ENCODE results near the gene MLIP.
"Not testable (repeated sequence)": the region's sequence is repeated elsewhere in the genome, so short reads cannot be mapped to it uniquely, and the experiment has no call there.

Gene MLIP

GRCh38 chr6:54111341-54112045, at the start of gene MLIP:
Gene MLIP (plus strand): TSS chr6:54111443. CDS start chr6:54111480, 37 bp downstream.
- DNase-seq (ENCODE audit: low read depth) = no peak

DNA sequence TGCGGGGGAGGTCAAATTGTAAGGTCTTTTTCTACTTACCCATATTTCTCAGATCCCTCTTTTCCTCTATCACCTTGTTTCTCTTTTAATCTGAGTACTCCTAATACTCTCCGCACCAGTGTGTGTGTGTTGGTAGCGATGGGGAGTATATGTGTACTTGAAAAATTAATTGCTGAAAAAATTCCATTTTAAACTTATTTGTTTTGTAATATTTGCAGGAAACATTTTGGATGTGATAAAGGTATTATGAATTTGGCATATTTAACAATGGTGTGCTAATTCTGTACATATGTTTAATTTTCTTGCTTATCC, 48.1 kb upstream of the MLIP start:
- no peak for DNase-seq (ENCODE audit: low read depth)

DNA sequence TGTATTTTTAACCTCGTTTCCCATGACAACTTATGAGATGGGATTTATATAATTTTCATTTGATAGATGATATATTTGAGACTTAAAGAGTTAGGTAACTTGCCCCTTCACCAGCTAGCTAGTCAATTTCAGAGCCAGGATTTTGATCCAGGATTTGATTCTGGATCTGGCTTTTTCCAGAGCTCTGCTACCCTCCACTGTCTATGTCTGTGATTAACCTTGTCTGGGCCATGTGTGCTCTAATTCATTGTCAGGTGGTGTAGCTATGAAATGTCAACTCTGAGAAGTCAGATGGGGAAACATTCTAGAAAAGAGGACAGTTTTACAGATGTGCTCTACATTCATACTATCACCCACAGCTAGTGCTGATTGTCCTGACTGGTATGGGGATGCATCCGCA, 42.5 kb upstream of the MLIP start:
- DNase-seq (ENCODE audit: low read depth) = no peak

DNA sequence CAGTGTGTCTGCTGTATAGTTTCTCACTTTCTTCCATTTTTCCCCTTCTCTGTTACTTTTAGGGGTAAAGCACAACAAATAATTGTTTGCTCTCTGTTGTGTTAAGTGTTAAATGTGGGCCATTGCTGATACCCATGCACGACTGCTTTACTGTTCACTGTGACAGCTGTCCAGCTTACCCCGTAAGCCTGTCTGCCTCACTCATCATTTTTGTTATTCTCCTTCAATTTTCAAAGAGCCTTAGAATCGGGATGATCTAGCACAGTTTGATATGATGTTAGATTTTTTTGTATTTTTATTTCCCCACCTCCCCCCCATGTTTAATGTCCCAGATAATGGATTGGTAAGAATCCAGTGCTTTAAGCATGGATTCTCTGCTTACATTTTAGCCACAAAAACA, 41.2 kb upstream of the MLIP start:
- no peak for DNase-seq (ENCODE audit: low read depth)

- no peak for DNase-seq (ENCODE audit: low read depth)
These were observed 39.4 kb upstream of the MLIP start for GRCh38 chr6:54071821-54072340.

GRCh38 chr6:54072635-54073313, 38.5 kb upstream of the MLIP start:
- no peak for DNase-seq (ENCODE audit: low read depth)

- DNase-seq (ENCODE audit: low read depth) = no peak
These were observed 37.8 kb upstream of the MLIP start for GRCh38 chr6:54073487-54073886.

- DNase-seq (ENCODE audit: low read depth) = no peak
These were observed 37.1 kb upstream of the MLIP start for GRCh38 chr6:54074109-54074508.

- no peak for DNase-seq (ENCODE audit: low read depth)
These were observed 36.6 kb upstream of the MLIP start for GRCh38 chr6:54074578-54075195.

DNA sequence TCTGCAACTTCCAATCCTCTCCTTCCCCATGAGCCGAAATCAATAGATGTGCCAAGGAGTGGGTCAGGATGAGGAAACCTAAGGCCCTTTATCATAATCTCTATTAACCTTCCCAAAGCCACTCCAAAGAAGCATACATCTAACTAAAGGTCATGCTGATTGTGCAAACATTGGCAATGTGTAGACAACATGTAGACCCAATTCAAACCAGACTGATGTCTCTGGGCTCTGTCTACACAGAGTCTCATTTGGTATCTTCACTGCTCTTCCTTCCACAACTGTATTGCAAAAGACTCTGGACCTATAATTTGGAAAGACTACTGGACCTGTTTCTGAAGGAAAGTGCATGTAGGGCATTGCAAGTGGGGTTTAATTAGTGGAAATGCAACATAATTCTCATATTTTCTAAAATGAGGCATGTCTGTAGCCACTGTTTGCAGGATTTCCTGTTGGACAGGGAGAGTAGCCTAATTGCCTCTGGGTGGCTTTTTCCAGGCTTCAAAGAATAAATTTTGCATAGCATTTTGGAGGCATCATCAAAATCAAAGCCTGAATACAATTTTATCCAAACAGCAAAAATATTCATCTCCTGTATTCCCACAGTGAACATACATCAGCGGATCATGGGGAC, 35.0 kb upstream of the MLIP start:
- DNase-seq (ENCODE audit: low read depth) = no peak

DNA sequence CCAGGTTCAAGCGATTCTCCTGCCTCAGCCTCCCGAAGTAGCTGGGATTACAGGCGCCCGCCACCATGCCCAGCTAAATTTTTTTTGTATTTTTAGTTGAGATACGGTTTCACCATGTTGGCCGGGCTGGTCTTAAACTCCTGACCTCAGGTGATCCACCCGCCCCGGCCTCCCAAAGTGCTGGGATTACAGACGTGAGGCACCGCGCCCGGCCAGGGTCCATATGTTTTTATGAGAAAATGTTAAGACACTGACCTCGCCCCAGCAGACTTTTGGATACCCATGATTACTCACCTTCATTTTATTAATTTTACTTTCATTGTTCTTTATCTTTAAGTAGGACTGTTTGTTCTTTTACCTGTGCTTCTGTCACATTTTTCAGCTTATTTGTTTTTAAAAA, 29.7 kb upstream of the MLIP start:
- DNase-seq (ENCODE audit: low read depth) = not testable (repeated sequence)

DNA sequence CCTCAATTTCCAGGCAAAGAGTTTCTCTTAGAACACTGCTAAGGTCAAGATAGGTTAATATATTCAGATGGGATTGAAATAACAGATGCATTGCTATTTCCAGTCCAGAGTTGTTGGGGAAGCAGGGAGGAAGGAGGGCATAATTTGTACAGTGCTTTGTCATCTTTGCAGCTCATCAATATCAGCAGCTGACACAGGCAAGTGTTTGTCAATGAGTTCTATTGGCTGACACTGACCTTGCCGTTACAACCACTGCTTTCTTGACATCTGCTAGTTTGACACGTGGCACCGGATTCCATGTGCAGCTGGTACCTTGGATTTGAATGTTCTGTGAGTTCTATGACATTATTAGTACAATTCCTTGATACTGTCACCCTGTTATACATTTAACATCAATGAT, 28.0 kb upstream of the MLIP start:
- no peak for DNase-seq (ENCODE audit: low read depth)

DNA sequence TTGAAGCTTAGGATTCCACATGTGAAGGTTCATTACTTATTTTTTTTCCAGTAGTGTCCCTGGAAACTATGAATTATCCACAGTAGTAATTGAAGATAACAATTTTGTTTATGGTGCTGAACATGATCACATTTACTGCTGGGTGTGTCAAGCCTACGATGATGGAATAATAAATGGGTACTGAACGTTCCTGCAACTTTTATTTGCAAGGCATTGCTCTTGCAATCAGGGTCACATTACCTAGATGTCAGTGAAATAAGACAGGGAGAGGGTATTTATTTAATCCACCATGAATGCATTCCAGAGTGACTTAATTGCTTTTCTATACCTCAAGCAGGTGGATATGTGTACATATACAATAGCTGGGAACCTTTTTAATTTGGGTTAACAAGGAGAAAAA, 27.0 kb upstream of the MLIP start:
- DNase-seq (ENCODE audit: low read depth) = no peak

DNA sequence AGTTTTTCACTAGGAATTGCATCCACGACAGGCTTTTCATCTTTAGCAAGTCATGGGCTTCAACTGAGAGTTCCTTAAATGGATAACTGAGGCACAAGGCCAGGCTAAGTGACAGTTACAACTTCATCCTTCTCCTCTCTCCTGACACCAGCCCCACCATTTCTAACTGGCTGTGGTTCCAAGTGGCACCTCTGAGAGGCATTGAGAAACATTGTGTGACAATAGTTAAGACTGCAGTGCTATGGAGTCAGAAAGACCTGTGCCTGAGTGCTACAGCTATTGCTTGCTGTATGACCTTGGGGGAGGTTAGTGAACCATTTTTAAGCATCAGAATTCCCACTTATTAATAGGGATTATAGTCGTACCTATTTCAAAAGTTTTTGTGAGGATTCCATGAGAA, 26.2 kb upstream of the MLIP start:
- no peak for DNase-seq (ENCODE audit: low read depth)

GRCh38 chr6:54085541-54085940, 25.7 kb upstream of the MLIP start:
- no peak for DNase-seq (ENCODE audit: low read depth)

DNA sequence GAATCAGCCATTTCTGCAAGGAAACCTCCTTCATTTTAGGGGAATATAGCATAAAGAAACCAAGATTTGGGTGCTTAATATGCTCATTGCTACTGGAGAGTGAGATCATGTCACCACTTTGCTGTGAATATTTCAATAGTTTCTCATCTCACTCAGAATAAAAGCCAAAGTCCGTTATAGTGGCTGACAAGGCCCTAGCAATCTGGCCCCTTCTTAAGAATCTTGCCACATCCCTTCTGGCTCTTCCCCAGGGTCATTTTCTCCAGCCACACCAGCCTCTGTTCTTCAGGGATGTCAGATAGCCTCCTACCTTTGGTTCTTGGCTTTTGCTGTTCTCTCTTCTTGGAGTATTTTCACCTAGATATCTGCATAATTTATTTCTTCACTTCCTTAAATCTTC, 24.8 kb upstream of the MLIP start:
- DNase-seq (ENCODE audit: low read depth) = no peak

- no peak for DNase-seq (ENCODE audit: low read depth)
These were observed 23.5 kb upstream of the MLIP start for GRCh38 chr6:54087721-54088120.

DNA sequence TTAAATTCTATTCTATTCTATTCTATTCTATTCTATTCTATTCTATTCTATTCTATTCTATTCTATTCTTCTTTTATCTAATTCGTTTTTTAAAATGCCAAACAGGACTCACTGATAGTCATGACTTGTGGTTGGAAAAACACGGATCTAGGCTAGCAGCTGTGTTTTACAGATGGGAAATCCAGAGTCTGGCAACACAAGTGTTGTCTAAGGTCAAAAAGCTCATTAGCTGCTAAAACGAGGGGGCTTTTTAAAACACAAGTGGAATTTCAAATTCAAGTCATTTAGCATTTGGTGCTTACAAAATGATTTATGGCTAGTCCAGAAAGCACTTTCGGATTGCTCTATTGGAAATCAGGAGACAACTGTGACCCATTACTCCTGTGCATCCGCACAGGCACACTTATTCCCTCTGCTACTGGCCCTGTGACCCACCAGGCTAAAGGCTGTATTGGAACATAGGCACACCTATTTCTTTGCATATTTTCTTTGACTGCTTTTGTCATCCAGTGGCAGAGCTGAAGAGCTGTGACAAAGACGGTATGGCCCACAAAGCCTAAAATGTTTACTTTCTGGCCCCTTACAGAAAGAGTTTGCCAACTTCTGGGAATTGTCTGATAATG, 17.8 kb upstream of the MLIP start:
- no peak for DNase-seq (ENCODE audit: low read depth)

- DNase-seq (ENCODE audit: low read depth) = no peak
These were observed 16.9 kb upstream of the MLIP start for GRCh38 chr6:54094293-54094692.

- no peak for DNase-seq (ENCODE audit: low read depth)
These were observed 16.5 kb upstream of the MLIP start for GRCh38 chr6:54094786-54095185.

DNA sequence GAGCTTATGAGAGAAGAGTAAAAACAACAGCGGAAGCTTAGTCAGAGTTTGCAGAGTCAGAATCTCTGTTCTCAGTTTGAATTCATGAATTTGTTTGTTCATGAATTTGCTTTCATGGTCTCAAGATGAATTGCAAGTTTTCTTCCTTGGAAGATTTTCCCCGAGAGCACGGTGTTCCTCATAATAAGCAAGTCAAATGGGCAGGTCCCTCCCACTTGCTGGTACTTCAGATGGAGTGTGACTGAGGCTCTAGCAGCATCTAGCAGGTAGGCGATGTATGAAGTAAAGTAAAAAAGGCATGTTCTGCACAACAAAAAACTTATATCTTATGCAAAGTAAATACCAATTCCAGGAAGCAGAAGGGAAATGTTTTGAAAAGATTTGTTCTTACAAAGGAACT, 15.5 kb upstream of the MLIP start:
- no peak for DNase-seq (ENCODE audit: low read depth)

DNA sequence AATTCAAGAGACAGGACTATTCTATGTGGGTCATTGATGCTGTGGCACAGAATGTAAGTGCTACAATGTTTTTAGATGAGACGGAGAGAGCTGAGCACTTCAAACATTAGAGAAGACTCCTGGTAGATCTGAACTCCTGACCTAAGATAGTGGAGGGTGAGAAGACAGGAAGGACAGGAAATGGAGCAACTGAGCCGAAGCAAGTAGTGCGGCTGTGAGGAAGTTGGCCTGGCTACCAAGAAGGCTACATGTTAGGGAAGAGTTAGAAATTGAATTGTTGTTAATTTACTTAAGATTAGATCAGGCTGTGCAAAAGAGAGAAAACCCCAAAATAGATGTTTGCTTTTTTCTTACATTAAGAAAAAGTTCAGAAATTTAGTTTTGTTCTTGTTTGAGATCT, 14.4 kb upstream of the MLIP start:
- DNase-seq (ENCODE audit: low read depth) = no peak

GRCh38 chr6:54097753-54098152, 13.5 kb upstream of the MLIP start:
- DNase-seq (ENCODE audit: low read depth) = no peak
